GM19239 (cell line): ENCODE results near the gene B4GALT1.

Experiments
- DNase-seq: peaks from one replicate; pipeline ENCODE4 v3.0.0; 2011; ENCODE audit warnings: low spot score; ENCODE audit not compliant: insufficient read length
- FAIRE-seq: peaks from 2 replicates; lab custom pipeline; 2011; peaks lifted over from hg19 to GRCh38; lab: Jason Lieb, UNC

The B4GALT1 gene

DNA sequence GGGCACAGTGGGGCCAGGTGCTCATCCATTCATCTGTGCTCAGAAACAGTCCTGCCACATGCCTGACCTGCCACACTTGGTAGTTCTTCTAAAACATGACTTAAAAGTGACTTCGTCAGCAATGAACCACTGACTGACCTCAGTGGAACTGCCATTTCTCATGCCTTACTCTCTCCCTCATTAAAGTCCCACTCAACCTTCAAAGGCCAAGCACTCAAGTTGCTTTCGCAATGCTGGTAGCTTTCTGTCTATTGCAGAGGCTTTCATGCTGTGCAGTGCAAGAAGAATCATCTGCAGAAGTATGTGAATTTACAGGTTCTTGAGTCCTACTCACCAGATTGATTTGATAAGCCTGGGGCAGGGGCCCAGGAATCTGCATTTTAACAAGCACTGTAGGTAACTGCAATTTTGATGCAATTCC lies 23.9 kb downstream of the B4GALT1 start:
- FAIRE-seq = peak; percentile 86
- DNase-seq = no peak

- DNase-seq = no peak
- FAIRE-seq = peak; percentile 92
Observed at GRCh38 chr9:33142535-33142934, 24.6 kb downstream of the B4GALT1 start.

DNA sequence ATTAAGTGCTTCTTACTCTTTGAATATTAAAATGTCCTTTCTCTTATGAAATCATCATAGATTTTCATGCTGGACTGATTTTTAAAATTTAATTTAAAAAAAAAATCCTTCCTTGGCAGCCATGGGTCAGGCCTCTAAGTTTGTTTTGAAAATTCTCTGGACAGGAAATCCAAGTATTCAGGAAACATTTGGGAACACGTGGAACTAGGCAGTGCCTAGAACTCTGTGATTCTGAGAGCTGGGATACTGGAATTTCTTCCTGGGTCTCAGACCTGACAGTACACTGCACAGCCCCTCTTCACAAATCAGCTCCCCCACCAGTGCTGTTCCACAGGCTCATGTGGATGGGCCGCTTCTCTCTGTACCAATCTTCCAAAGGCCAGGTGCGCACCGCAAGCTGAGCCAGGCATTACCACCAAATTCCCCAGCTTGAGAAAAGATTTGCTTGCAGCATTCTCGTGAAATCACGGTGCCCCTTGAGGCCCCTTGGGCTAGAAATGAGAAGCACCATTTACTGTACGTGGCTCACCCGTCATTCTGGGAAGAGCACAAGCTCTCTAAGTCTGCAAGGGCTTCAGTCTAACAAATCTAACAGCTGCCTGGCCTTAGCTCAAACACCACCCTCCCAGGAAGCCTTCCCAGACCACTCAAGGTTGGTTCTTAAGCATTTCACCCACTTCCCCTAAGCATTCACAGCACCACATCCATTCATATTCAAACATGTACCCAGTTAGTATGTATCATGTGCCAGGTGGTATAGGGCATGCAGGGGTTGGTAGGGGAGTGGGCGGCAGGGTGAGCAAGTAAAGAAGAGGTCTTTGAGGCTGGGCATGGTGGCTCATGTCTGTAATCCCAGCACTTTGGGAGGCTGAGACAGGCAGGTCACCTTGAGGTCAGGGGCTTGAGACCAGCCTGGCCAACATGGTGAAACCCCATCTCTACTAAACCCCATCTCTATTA lies 26.5 kb downstream of the B4GALT1 start:
- no peak for FAIRE-seq
- no peak for DNase-seq

DNA sequence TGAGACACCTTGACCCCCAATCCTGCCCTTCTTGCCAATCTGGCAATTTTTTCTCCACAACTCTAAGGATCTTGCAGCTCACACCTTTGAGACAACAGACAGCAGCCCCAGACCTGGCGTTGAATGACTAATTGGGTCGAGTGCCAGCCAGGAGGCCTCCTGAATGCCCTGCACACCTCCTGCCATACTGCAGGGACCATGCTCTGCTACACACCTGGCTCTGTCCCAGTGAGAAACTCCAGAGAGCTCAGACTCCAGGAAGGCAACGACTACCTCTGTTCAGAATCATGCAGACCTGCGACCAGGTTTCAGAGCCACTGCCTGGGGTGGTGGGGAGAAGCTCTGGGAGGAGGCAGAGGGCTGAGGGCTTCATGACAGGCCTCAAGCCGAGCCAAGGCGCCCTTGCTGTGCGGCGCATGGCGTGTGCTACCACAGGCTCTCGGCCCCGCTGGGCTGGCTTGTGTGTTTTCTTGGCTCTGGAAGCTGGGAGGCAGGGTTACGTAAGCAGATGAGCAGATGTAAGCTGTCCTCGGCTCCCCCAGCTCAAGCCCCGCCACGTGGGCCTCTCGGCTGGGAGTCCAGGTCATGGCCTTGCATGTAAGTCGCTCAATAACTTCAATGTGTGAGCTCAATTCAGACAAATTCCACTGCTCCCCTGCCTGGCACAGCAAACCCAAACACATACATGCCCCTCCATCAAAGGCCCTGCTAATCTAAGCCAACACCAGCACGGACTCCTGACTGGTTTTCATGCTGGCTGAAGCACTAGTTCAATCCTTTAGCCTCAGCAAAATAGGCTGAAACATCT lies 27.5 kb downstream of the B4GALT1 start:
- FAIRE-seq (no peak), DNase-seq (no peak)

GRCh38 chr9:33138768-33139167 lies 28.4 kb downstream of the B4GALT1 start:
- FAIRE-seq = peak; percentile 85
- no peak for DNase-seq

GRCh38 chr9:33137781-33138264 lies 29.3 kb downstream of the B4GALT1 start:
- no peak for DNase-seq
- FAIRE-seq = peak; percentile 87

DNA sequence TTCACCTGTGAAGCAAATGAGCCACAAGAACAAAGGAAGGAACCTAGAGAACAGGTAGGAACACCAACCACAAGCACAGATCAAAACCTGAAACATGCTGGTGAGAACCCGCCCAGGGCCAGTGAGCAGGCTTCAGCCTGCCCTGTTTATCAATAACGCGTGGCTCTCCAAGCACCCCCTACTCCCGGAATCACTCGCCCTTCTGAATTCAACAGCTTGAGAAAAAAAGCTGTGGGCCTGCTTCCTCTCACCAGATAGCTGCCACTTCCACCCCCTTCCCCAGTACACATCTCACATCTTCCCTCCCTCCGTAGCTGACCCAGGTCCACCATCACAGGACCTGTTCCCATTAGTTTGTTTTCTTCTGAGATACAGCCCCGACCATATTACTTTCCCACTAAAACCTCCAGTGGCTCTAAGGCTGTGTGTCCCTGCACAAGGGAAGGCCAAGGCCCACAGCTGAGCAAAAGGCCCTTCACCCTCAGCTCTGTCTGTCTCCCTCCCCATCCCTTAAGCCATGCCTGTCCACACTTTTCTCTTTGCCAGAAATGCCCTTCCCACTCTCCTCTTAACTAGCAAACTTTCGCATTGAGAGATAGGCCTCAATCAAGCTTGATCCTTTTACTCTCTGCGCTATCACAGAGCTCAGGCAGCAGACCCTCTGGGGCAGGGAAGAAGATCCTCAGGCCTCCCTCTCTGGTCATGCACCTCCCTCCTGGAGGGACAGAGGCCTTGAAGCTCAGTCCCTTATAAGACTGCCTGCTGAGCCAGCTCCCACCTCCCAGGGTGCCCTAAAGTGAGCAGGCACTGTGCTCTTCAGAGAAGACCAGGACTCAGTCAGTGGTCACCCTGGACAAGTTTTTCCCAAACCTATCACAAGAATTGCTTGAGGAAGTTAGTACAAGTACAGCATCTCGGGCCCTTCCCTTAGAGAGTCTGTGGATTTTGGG lies 30.1 kb downstream of the B4GALT1 start:
- FAIRE-seq = peak; percentile 64
- DNase-seq = no peak

GRCh38 chr9:33135470-33135958 lies 31.6 kb downstream of the B4GALT1 start:
- FAIRE-seq = peak; percentile 71
- no peak for DNase-seq

GRCh38 chr9:33135031-33135461 lies 32.1 kb downstream of the B4GALT1 start:
- DNase-seq (no peak), FAIRE-seq (no peak)

GRCh38 chr9:33133186-33133585 lies 34.0 kb downstream of the B4GALT1 start:
- DNase-seq (no peak), FAIRE-seq (no peak)

GRCh38 chr9:33131790-33132772 lies 35.1 kb downstream of the B4GALT1 start:
- DNase-seq (no peak), FAIRE-seq (no peak)

DNA sequence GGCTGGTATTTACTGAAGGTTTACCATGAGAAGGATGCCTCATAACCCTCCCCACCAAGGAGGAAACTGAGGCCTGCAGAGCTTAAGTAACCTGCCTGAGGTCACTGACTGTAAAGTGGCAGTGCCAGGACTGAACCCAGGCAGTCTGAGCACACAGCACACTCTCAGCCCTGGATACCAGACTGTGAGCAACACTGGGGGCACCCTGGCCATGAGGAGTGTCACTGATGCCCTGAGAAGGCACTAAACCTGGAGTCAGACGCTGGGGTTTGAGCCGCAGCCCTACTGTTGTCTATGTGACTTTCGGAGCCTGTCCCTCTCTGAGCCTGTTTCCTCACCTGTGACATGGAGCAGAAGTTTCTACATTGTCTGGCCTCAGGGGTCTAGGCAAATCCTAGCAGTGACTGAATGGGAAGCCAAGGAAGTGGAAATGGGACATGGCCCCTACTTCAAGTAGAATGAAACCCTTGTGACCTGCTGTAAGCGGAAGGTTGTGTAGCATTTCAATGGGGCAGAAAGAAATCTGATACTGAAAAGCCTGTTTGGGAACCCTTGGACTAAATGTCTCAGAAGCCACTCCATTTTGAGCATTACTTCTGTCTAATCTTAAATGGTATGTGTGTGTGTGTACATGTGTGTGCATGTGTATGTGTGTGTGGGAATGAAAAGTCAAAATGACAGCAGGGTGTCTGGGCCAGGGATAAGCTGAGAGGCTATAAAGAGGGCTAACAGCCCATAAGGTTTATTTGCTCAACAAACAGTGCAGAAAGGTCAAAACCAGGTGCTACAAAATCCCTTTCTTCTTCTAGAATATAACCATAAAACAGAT lies 36.0 kb downstream of the B4GALT1 start:
- DNase-seq = no peak
- no peak for FAIRE-seq

- DNase-seq (no peak), FAIRE-seq (peak; percentile 81)
Observed at GRCh38 chr9:33129886-33130881, 37.0 kb downstream of the B4GALT1 start.

DNA sequence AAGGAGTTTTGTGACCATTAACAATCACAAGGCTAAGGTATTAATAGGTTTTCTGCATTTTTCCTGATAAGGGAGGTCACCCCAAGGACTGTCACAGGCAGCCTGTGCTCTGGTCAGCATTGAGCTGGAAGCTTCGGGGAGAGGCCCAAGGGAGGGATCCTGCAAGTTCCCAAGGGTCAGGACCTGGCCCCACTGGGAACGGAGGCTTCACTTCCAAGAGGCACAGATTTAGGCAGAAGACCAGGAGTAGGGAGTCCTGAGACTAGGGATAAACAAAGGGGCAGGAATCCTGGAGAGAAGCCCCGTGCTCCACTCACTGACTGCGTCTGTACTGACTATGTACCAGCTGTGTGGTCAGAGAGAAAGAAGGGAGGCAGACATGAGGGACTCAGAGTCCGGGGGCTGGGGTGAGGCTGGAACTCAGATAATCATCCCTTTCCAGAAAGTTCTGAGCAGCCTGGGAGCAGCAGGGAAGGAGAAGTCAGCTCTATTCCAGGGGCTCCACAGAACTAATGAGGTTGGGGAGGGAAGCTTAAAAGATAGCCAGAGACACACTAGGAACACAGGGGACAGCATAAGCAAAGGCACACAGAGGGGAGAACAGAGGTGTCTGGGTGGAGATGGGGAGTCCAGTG lies 37.8 kb downstream of the B4GALT1 start:
- DNase-seq (no peak), FAIRE-seq (no peak)

- FAIRE-seq (no peak), DNase-seq (no peak)
Observed at GRCh38 chr9:33128570-33128969, 38.6 kb downstream of the B4GALT1 start.

DNA sequence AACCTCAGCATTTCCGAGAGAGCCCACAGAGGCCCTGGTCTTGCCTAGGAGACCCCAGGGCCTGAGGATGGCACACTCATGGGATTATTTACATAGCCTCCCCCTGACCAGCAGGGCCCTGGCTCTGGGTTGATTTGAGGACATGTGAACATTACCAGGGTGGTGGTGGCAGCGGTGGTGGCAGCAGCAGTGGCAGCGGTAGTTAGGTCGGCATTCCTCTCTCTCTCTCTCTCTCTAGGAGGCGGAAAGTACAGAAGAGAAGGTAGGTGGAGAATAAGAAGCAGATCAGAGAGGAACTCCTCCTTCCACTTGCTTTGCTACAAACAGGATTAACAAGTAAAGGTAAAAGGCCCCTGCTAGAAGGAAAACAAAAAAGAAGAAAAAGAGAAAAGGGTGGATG lies 39.3 kb downstream of the B4GALT1 start:
- no peak for DNase-seq
- no peak for FAIRE-seq
